Neural cell (in vitro differentiated cells): ENCODE measurements around the gene MAMLD1. TPM values are rescaled to one million over a fixed set of nuclear protein-coding genes. Genes with fewer than 3 reads are reported as not detected.

ENCODE experiments used
- H2AFZ ChIP-seq: fragments of 200-600, 300-800 bp; sonication (generic), shearing (Covaris generic); 2 replicates; pipeline ENCODE4 v1.6.0; 2014; ENCODE audit warnings: low read depth, mild to moderate bottlenecking, antibody characterized with exemption, low read length, moderate library complexity
- H3F3A ChIP-seq: fragments of 200-600 bp; shearing (Covaris generic); 2 replicates; pipeline ENCODE4 v1.6.1; 2016; ENCODE audit warnings: mild to moderate bottlenecking, moderate library complexity, mixed read lengths, antibody characterized with exemption, low read length; ENCODE audit not compliant: insufficient read depth, poor library complexity, severe bottlenecking
- H3K27ac ChIP-seq: fragments of 200-600, 300-800 bp; sonication (generic), shearing (Covaris generic); 2 replicates; pipeline ENCODE4 v1.5.1; 2014; ENCODE audit warnings: mild to moderate bottlenecking, low read length, moderate library complexity
- H3K27me3 ChIP-seq: fragments of 300-800, 200-600 bp; sonication (generic), shearing (Covaris generic); 2 replicates; pipeline ENCODE4 v1.6.0; 2014; ENCODE audit warnings: mild to moderate bottlenecking, low read depth, low read length, moderate library complexity; ENCODE audit not compliant: insufficient read depth
- H3K36me3 ChIP-seq: fragments of 300-800, 200-600 bp; sonication (generic), shearing (Covaris generic); 2 replicates; pipeline ENCODE4 v1.5.1; 2014; ENCODE audit warnings: mild to moderate bottlenecking, antibody characterized with exemption, low read length, moderate library complexity; ENCODE audit not compliant: insufficient read depth
- H3K4me2 ChIP-seq: fragments of 300-800, 200-600 bp; sonication (generic), shearing (Covaris generic); 2 replicates; pipeline ENCODE4 v1.6.0; 2014; ENCODE audit warnings: mild to moderate bottlenecking, low read length
- H3K4me3 ChIP-seq: fragments of 300-800, 200-600 bp; sonication (generic), shearing (Covaris generic); 2 replicates; pipeline ENCODE4 v1.5.1; 2014; ENCODE audit warnings: mild to moderate bottlenecking, low read length, moderate library complexity
- H3K79me2 ChIP-seq: fragments of 200-600 bp; shearing (Covaris generic); replicated peaks from 2 replicates; pipeline ENCODE4 v1.6.0; 2014; ENCODE audit warnings: mild to moderate bottlenecking, low read length, moderate library complexity; ENCODE audit not compliant: insufficient read depth
- H3K9ac ChIP-seq: fragments of 300-800, 200-600 bp; sonication (generic), shearing (Covaris generic); 2 replicates; pipeline ENCODE4 v1.6.1; 2016; ENCODE audit warnings: mild to moderate bottlenecking, low read length, mixed read lengths
- H3K9me2 ChIP-seq: fragments of 200-600 bp; shearing (Covaris generic); 2 replicates; pipeline ENCODE4 v1.6.1; 2016; ENCODE audit warnings: mild to moderate bottlenecking, low read length, mixed read lengths; ENCODE audit not compliant: insufficient read depth
- H3K9me3 ChIP-seq: fragments of 200-600, 300-800 bp; sonication (generic), shearing (Covaris generic); 2 replicates; pipeline ENCODE4 v1.6.1; 2016; ENCODE audit warnings: mild to moderate bottlenecking, mixed run types, low read length, moderate library complexity, mixed read lengths
- H4K20me1 ChIP-seq: fragments of 200-600 bp; shearing (Covaris generic); 2 replicates; pipeline ENCODE4 v1.6.1; 2016; ENCODE audit warnings: mild to moderate bottlenecking, mixed run types; ENCODE audit not compliant: insufficient read depth
- CTCF ChIP-seq: fragments of 450-650 bp; IDR thresholded peaks from 2 replicates; pipeline ENCODE4 v1.5.1; 2014; ENCODE audit warnings: antibody characterized with exemption, mild to moderate bottlenecking, moderate library complexity; ENCODE audit not compliant: poor library complexity, severe bottlenecking
- EP300 ChIP-seq: fragments of 450-650 bp; conservative IDR thresholded peaks from 2 replicates; pipeline ENCODE4 v1.6.1; 2014; ENCODE audit warnings: antibody characterized with exemption, mild to moderate bottlenecking, moderate library complexity; ENCODE audit not compliant: poor library complexity, severe bottlenecking
- EZH2 ChIP-seq: fragments of 200-600, 300-800 bp; shearing (Covaris generic), sonication (generic); IDR thresholded peaks from 2 replicates; pipeline ENCODE4 v1.6.1; 2014; ENCODE audit warnings: antibody characterized with exemption, low read length, borderline replicate concordance, mild to moderate bottlenecking; ENCODE audit not compliant: insufficient read depth, poor library complexity, severe bottlenecking
- MXI1 ChIP-seq: fragments of 450-650 bp; conservative IDR thresholded peaks from 2 replicates; pipeline ENCODE4 v1.6.1; 2014; ENCODE audit warnings: antibody characterized with exemption, mild to moderate bottlenecking; ENCODE audit not compliant: poor library complexity, severe bottlenecking
- POLR2AphosphoS5 ChIP-seq: IDR thresholded peaks from 2 replicates; pipeline ENCODE4 v1.6.1; 2012
- RAD21 ChIP-seq: fragments of 450-650 bp; conservative IDR thresholded peaks from 2 replicates; pipeline ENCODE4 v1.6.1; 2014; ENCODE audit warnings: antibody characterized with exemption, mild to moderate bottlenecking, moderate library complexity
- SMC3 ChIP-seq: fragments of 450-650 bp; conservative IDR thresholded peaks from 2 replicates; pipeline ENCODE4 v1.6.1; 2014; ENCODE audit warnings: antibody characterized with exemption, mild to moderate bottlenecking, moderate library complexity; ENCODE audit not compliant: poor library complexity
- TAF1 ChIP-seq: IDR thresholded peaks from 2 replicates; pipeline ENCODE4 v1.6.1; 2012; ENCODE audit warnings: low read depth
- polyA plus RNA-seq: library from polyadenylated mRNA; depleted of rRNA; stranded (reverse); fragments of >200 nt; gene quantifications from 2 replicates; pipeline ENCODE4 v1.2.3, GENCODE V29; 2014
- TF ChIP-seq, protein P1 (sequence below): IDR thresholded peaks from 2 replicates; pipeline ENCODE4 v1.6.1; 2012; ENCODE audit warnings: borderline replicate concordance

The MAMLD1 gene
- polyA plus RNA-seq, 1 donor from 2014 or later: 1.4 TPM

GRCh38 chrX:150517303-150517910 lies 154.3 kb downstream of the MAMLD1 start:
- no peaks in the 10 kb centered on the region for H3K79me2 ChIP-seq
- H3K4me2 ChIP-seq: no peak overlapping the region
- no peaks in the 10 kb centered on the region for H3K9me2 ChIP-seq
- H3K36me3 ChIP-seq: no peaks in the 10 kb centered on the region
- H3K27me3 ChIP-seq: no peaks in the 10 kb centered on the region
- no peaks in the 10 kb centered on the region for H4K20me1 ChIP-seq
- TF ChIP-seq TAF1: no peak
- no peak for TF ChIP-seq EZH2
- TF ChIP-seq SMC3: no peak
- TF ChIP-seq MXI1: no peak
- TF ChIP-seq, protein P1, sequence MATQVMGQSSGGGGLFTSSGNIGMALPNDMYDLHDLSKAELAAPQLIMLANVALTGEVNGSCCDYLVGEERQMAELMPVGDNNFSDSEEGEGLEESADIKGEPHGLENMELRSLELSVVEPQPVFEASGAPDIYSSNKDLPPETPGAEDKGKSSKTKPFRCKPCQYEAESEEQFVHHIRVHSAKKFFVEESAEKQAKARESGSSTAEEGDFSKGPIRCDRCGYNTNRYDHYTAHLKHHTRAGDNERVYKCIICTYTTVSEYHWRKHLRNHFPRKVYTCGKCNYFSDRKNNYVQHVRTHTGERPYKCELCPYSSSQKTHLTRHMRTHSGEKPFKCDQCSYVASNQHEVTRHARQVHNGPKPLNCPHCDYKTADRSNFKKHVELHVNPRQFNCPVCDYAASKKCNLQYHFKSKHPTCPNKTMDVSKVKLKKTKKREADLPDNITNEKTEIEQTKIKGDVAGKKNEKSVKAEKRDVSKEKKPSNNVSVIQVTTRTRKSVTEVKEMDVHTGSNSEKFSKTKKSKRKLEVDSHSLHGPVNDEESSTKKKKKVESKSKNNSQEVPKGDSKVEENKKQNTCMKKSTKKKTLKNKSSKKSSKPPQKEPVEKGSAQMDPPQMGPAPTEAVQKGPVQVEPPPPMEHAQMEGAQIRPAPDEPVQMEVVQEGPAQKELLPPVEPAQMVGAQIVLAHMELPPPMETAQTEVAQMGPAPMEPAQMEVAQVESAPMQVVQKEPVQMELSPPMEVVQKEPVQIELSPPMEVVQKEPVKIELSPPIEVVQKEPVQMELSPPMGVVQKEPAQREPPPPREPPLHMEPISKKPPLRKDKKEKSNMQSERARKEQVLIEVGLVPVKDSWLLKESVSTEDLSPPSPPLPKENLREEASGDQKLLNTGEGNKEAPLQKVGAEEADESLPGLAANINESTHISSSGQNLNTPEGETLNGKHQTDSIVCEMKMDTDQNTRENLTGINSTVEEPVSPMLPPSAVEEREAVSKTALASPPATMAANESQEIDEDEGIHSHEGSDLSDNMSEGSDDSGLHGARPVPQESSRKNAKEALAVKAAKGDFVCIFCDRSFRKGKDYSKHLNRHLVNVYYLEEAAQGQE: no peak
- TF ChIP-seq CTCF: no peak
- no peak for TF ChIP-seq POLR2AphosphoS5
- no peak for TF ChIP-seq RAD21
- no peak for TF ChIP-seq EP300
- no peak overlapping the region for H3K27ac ChIP-seq
- no peak overlapping the region for H3K4me3 ChIP-seq
- no peaks in the 10 kb centered on the region for H3K9me3 ChIP-seq
- H3K9ac ChIP-seq: no peak overlapping the region
- H3F3A ChIP-seq: no peaks in the 10 kb centered on the region
- H2AFZ ChIP-seq: no peak overlapping the region

DNA sequence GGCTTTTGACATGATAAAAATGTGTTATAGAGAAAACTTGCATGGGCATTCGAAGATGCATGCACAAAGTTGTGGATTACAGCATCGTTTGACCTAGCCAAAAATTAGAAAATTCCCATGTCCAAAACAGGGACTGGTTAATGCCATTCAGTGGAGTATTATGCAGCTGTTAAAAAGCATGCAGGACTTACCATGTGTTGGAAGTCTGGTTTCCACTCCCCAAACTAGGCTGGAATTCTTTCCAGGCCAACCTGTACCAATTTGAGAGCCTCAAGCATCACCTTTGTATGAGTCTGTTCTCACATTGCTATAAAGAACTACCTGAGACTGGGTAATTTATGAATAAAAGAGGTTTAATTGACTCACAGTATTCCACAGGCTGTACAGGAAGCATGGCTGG lies 159.4 kb downstream of the MAMLD1 start:
- Histone ChIP-seq H3K4me3 (no peak overlapping the region), H3K36me3 (no peaks in the 10 kb centered on the region), H3K9ac (no peak overlapping the region), H4K20me1 (no peaks in the 10 kb centered on the region), H3K4me2 (no peak overlapping the region), H3K27ac (no peak overlapping the region), H3K79me2 (no peaks in the 10 kb centered on the region), H3K9me2 (no peaks in the 10 kb centered on the region), H3F3A (no peaks in the 10 kb centered on the region), H3K27me3 (no peaks in the 10 kb centered on the region), H3K9me3 (no peaks in the 10 kb centered on the region), H2AFZ (no peak overlapping the region)
- TF ChIP-seq MXI1 (no peak), EZH2 (no peak), EP300 (no peak), CTCF (no peak), POLR2AphosphoS5 (no peak), TAF1 (no peak), RAD21 (no peak)
- TF ChIP-seq, protein P1: no peak
